ENCODE results near the gene TM4SF1.
"Not testable (repeated sequence)": the region's sequence is repeated elsewhere in the genome, so short reads cannot be mapped to it uniquely, and the experiment has no call there.

TM4SF1 gene

GRCh38 chr3:149343951-149344350 is 33.5 kb downstream of the TM4SF1 start:
- no peak for DNase-seq (ENCODE audit: low read depth)

- DNase-seq (ENCODE audit: low read depth), result peak; percentile 76
Observed at GRCh38 chr3:149342413-149343380, 34.8 kb downstream of the TM4SF1 start.

GRCh38 chr3:149340310-149340933 is 37.0 kb downstream of the TM4SF1 start:
- no peak for DNase-seq (ENCODE audit: low read depth)

- DNase-seq (ENCODE audit: low read depth), result peak; percentile 98
Observed at GRCh38 chr3:149339931-149340309, 37.5 kb downstream of the TM4SF1 start.

GRCh38 chr3:149337486-149337885 is 40.0 kb downstream of the TM4SF1 start:
- DNase-seq (ENCODE audit: low read depth), result not testable (repeated sequence)

- no peak for DNase-seq (ENCODE audit: low read depth)
Observed at GRCh38 chr3:149336925-149337324, 40.5 kb downstream of the TM4SF1 start.

- DNase-seq (ENCODE audit: low read depth), result no peak
Observed at GRCh38 chr3:149333176-149333859, 44.1 kb downstream of the TM4SF1 start, which contains the start of gene TM4SF18. Gene TM4SF18 (minus strand): TSS chr3:149333636. CDS start chr3:149333382, 254 bp downstream.

- no peak for DNase-seq (ENCODE audit: low read depth)
Observed at GRCh38 chr3:149332771-149333170, 44.7 kb downstream of the TM4SF1 start.

GRCh38 chr3:149332227-149332765 is 45.2 kb downstream of the TM4SF1 start:
- no peak for DNase-seq (ENCODE audit: low read depth)

GRCh38 chr3:149331396-149331795 is 46.1 kb downstream of the TM4SF1 start:
- no peak for DNase-seq (ENCODE audit: low read depth)

GRCh38 chr3:149330609-149331331 is 46.7 kb downstream of the TM4SF1 start:
- no peak for DNase-seq (ENCODE audit: low read depth)

- no peak for DNase-seq (ENCODE audit: low read depth)
Observed at GRCh38 chr3:149327156-149327555, 50.3 kb downstream of the TM4SF1 start.

GRCh38 chr3:149325581-149325980 is 51.9 kb downstream of the TM4SF1 start:
- DNase-seq (ENCODE audit: low read depth), result no peak

- no peak for DNase-seq (ENCODE audit: low read depth)
Observed at GRCh38 chr3:149324332-149324731, 53.1 kb downstream of the TM4SF1 start.

GRCh38 chr3:149321640-149322039 is 55.8 kb downstream of the TM4SF1 start:
- DNase-seq (ENCODE audit: low read depth), result no peak

- DNase-seq (ENCODE audit: low read depth), result no peak
Observed at GRCh38 chr3:149321136-149321535, 56.3 kb downstream of the TM4SF1 start.

GRCh38 chr3:149319750-149320149 is 57.7 kb downstream of the TM4SF1 start:
- DNase-seq (ENCODE audit: low read depth), result no peak

Measured in HS-5 (cell line).